AG04450 (cell line): ENCODE results near the gene NCAM1. TPM values are rescaled to one million over a fixed set of nuclear protein-coding genes. Genes with fewer than 3 reads are reported as not detected.

Experiments used
- CTCF ChIA-PET: fragments of 300-600, 350-600 bp; formaldehyde crosslinking; extraction: SDS; loops from one replicate; lab custom pipeline; 2022; ENCODE audit warnings: antibody characterized with exemption, inconsistent platforms; lab: Charles Lee
- POLR2A ChIA-PET: fragments of 350-600 bp; formaldehyde crosslinking; extraction: SDS; loops from one replicate; lab custom pipeline; 2021; ENCODE audit warnings: antibody characterized with exemption, inconsistent platforms; lab: Yijun Ruan, JAX
- DNase-seq: peaks from one replicate; pipeline ENCODE4 v3.0.0-alpha.2; 2011; ENCODE audit warnings: low read depth, low spot score
- H3K27ac ChIP-seq: one replicate; pipeline ENCODE4 v1.5.1; 2012; ENCODE audit warnings: low read depth, low read length, control low read depth
- H3K27me3 ChIP-seq: one replicate; pipeline ENCODE4 v1.6.0; 2012; ENCODE audit warnings: low read length; ENCODE audit not compliant: control insufficient read depth, insufficient read depth
- H3K4me3 ChIP-seq: 2 replicates; pipeline ENCODE4 v1.5.1; 2011; ENCODE audit warnings: mild to moderate bottlenecking, low read depth, low read length, control low read depth
- H3K9me3 ChIP-seq: 2 replicates; pipeline ENCODE4 v1.5.1; 2012; ENCODE audit warnings: low read length; ENCODE audit not compliant: control insufficient read depth, insufficient read depth
- polyA plus RNA-seq: library from polyadenylated mRNA; depleted of rRNA; stranded (reverse); fragments of >200 nt; gene quantifications from 2 replicates; pipeline ENCODE4 v1.2.3, GENCODE V29; 2011
- TF ChIP-seq, protein P1 (sequence below): IDR thresholded peaks from 2 replicates; pipeline ENCODE4 v1.5.1; 2011; ENCODE audit warnings: low read depth, low read length, control low read depth, inconsistent platforms

Gene NCAM1
- polyA plus RNA-seq, 1 experiment, result not detected

DNA sequence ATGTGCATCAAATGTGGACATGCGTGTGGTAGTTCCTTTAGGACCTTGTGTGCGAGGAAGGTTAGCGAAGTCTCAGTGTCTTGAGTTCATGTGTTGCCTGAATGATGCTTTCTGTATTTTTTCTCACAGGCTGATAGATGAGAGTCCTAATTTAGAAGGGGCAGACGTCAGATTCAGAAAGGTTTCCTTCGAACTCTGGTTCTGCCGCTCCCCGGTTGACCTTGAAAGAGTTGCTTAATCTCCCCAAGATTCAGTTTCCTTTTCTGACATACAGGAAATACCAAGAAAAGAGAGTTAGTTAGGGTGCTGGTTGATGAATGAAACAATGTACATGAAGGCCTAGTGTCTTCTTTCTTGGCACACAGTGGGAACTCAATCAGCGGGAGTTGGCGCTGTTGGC lies 317.3 kb downstream of the NCAM1 start:
- POLR2A ChIA-PET, result no interaction called here
- CTCF ChIA-PET, result interaction anchor here (0.5 kb wide), 1 partner anchor 382 kb away, joined by 4 read pairs; no protein-coding TSS in a partner anchor

DNA sequence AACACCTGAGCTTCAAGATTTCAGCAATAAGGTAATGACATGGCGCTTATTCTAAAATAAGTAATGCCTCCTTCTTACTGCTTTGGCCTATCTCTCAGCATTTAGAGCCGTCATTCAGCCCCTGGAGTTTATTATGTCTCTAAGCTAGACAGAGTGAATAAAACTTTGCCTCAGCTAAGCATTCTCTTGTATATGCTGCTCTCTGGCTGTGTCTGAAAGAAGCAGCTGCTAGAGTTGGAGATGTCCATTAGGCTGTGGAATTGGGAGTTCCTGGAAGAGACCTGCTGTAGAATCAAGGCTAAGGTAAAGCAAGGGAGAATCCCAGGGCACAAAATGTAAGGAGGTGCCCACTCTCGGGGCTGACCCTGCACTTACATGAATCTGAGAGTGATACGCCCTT lies 317.7 kb downstream of the NCAM1 start:
- POLR2A ChIA-PET, result no interaction called here
- no peak for DNase-seq
- H3K9me3 ChIP-seq, result no peaks in the 10 kb centered on the region
- TF ChIP-seq, protein P1, sequence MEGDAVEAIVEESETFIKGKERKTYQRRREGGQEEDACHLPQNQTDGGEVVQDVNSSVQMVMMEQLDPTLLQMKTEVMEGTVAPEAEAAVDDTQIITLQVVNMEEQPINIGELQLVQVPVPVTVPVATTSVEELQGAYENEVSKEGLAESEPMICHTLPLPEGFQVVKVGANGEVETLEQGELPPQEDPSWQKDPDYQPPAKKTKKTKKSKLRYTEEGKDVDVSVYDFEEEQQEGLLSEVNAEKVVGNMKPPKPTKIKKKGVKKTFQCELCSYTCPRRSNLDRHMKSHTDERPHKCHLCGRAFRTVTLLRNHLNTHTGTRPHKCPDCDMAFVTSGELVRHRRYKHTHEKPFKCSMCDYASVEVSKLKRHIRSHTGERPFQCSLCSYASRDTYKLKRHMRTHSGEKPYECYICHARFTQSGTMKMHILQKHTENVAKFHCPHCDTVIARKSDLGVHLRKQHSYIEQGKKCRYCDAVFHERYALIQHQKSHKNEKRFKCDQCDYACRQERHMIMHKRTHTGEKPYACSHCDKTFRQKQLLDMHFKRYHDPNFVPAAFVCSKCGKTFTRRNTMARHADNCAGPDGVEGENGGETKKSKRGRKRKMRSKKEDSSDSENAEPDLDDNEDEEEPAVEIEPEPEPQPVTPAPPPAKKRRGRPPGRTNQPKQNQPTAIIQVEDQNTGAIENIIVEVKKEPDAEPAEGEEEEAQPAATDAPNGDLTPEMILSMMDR, result no peak
- CTCF ChIA-PET, result interaction anchor here (0.5 kb wide), 1 partner anchor 383 kb away, joined by 4 read pairs; no protein-coding TSS in a partner anchor
- no peak overlapping the region for H3K27ac ChIP-seq
- H3K27me3 ChIP-seq, result no peaks in the 10 kb centered on the region
- no peak overlapping the region for H3K4me3 ChIP-seq

More for the DNA sequence above, 317.3 kb downstream of the NCAM1 start:
- no peaks in the 10 kb centered on the region for H3K9me3 ChIP-seq
- no peaks in the 10 kb centered on the region for H3K27me3 ChIP-seq
- H3K4me3 ChIP-seq, result no peak overlapping the region
- H3K27ac ChIP-seq, result no peak overlapping the region
- no peak for DNase-seq
- TF ChIP-seq, protein P1, result no peak

DNA sequence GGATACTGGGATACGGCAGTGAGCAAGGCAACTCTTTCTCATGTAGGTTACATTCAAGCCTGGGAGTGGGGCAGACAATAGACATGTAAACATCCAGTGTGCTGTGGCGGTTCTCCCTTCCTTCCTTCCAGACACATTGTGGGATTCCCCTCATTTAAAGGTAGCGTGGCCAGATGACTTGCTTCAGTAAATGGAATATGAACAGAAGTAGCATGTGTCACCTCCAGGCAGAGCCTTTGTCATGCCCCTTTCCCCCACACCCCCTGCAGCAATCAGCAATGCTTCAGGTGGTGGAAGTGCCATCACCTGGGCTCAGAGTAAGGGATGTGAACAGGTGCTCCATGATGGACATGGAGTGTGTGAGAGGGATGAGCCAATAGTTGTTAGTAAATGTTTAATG lies 318.4 kb downstream of the NCAM1 start:
- DNase-seq, result no peak
- ChIA-PET POLR2A (no interaction called here), CTCF (no interaction called here)

DNA sequence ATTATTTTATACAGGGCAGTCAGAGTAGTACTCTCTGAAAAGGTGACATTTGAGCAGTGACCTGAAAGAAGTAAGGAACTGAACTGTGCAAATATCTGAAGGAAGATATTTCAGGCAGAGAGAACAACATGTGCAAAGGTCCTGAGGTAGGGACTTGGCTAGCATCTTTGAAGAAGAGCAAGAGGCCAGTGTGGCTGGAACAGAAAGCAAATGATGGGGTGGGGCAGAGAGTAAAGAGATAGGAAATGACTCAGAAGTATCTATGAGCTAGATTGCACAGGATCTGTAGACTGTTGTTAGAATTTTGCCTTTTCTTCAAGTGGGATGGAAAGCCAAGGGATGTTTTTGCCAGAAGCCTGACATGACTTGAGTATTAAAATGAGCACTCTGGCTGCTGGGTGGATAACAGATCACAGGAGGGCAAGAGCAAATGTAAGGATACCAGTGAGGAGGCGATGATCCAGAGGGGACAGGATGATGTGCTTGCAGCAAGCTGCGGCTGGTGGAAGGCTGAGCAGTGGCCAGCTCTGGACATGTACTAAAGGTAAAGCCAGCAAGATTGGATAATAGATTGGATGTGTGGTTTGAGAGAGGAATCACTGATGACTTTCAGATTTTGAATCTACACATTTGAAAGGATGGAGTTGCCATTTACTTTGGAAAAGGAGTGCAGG lies 320.0 kb downstream of the NCAM1 start:
- no peak for DNase-seq
- ChIA-PET CTCF (no interaction called here), POLR2A (no interaction called here)
- Histone ChIP-seq H3K27me3 (no peaks in the 10 kb centered on the region), H3K9me3 (no peaks in the 10 kb centered on the region), H3K4me3 (no peak overlapping the region), H3K27ac (no peak overlapping the region)
- TF ChIP-seq, protein P1, result no peak

More for the DNA sequence above, 318.4 kb downstream of the NCAM1 start:
- Histone ChIP-seq H3K27me3 (no peaks in the 10 kb centered on the region), H3K27ac (no peak overlapping the region), H3K9me3 (no peaks in the 10 kb centered on the region), H3K4me3 (no peak overlapping the region)
- TF ChIP-seq, protein P1, result no peak

DNA sequence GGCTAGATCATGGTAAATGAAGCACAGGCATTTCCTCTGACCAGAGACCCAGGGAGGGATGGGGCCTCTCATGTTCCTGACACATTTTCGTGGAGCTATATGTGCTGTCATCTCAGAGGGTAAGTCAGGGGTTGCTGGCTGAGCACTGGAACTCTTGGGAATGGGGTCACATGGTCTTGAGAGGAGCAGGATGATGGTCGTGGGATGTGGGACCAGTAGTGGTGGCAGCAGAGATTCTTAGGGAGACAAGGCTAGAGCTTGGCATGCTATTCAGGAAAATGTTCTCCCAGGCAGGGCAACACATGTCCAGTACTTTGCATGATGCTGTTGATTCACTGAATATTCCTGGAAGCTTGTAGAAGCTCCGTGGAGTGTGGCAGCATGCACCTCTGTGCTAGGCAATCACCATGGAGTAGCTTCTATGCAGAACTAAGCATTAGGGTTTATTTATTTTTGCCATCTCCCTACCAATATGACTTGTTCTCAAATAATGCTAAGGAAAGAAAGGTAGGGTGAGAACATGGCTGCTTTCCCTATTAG lies 321.7 kb downstream of the NCAM1 start:
- no peaks in the 10 kb centered on the region for H3K9me3 ChIP-seq
- no peak for DNase-seq
- ChIA-PET POLR2A (no interaction called here), CTCF (interaction anchor here (0.7 kb wide), 1 partner anchor 247 kb away, joined by 3 read pairs; no protein-coding TSS in a partner anchor)
- TF ChIP-seq, protein P1, result no peak
- no peak overlapping the region for H3K27ac ChIP-seq
- no peak overlapping the region for H3K4me3 ChIP-seq
- no peaks in the 10 kb centered on the region for H3K27me3 ChIP-seq
